VCaP (cell line): ENCODE results near the gene STOML1.

ENCODE experiments used
- H3K27ac ChIP-seq: fragments of 450-650 bp; 2 replicates; pipeline ENCODE4 v1.5.1; 2017
- CTCF ChIP-seq: fragments of 450-650 bp; conservative IDR thresholded peaks from 2 replicates; pipeline ENCODE4 v1.5.1; 2017; ENCODE audit warnings: mild to moderate bottlenecking, moderate library complexity

STOML1 gene

GRCh38 chr15:73985101-73985873, 6.8 kb downstream of the STOML1 start:
- TF ChIP-seq CTCF: no peak
- H3K27ac ChIP-seq: no peak overlapping the region

GRCh38 chr15:73984208-73984979, 7.7 kb downstream of the STOML1 start:
- no peak for TF ChIP-seq CTCF
- peak overlapping the region; percentile 76 for H3K27ac ChIP-seq

- H3K27ac ChIP-seq: peak overlapping the region; percentile 76
- TF ChIP-seq CTCF: no peak
Observed at GRCh38 chr15:73983773-73984172, 8.3 kb downstream of the STOML1 start.

GRCh38 chr15:73983211-73983727, 8.8 kb downstream of the STOML1 start:
- H3K27ac ChIP-seq: peak overlapping the region; percentile 76
- no peak for TF ChIP-seq CTCF

- peak overlapping the region; percentile 76 for H3K27ac ChIP-seq
- no peak for TF ChIP-seq CTCF
Observed at GRCh38 chr15:73982222-73982962, 9.7 kb downstream of the STOML1 start.

GRCh38 chr15:73981761-73982221, 10.3 kb downstream of the STOML1 start:
- peak overlapping the region; percentile 76; the same call in 1 of the 2 replicates for H3K27ac ChIP-seq
- no peak for TF ChIP-seq CTCF

GRCh38 chr15:73979636-73980035, 12.5 kb downstream of the STOML1 start:
- no peak for TF ChIP-seq CTCF
- H3K27ac ChIP-seq: no peak overlapping the region
